Brain microvascular endothelial cell (primary cell): ENCODE measurements around the gene INSYN2A.

ENCODE experiments used
- DNase-seq: peaks from one replicate; pipeline ENCODE4 v3.0.0-alpha.2; 2020
- H3K27ac ChIP-seq: fragments of 250-450 bp; sonication (Bioruptor Pico); 2 replicates; pipeline ENCODE4 v1.5.1; 2020; ENCODE audit warnings: mild to moderate bottlenecking, moderate library complexity
- H3K27me3 ChIP-seq: fragments of 250-450 bp; sonication (Bioruptor Pico); replicated peaks from 2 replicates; pipeline ENCODE4 v1.5.1; 2020; ENCODE audit warnings: mild to moderate bottlenecking
- H3K36me3 ChIP-seq: fragments of 250-450 bp; sonication (Bioruptor Pico); replicated peaks from 2 replicates; pipeline ENCODE4 v1.5.1; 2020; ENCODE audit warnings: mild to moderate bottlenecking
- H3K4me3 ChIP-seq: 2 replicates; pipeline ENCODE4 v1.5.1; 2011; ENCODE audit warnings: low read depth, mild to moderate bottlenecking, control low read depth, low read length, moderate library complexity
- CTCF ChIP-seq: IDR thresholded peaks from 2 replicates; pipeline ENCODE4 v1.5.1; 2011; ENCODE audit warnings: low read depth, mild to moderate bottlenecking, moderate library complexity, low read length, control low read depth, inconsistent platforms; ENCODE audit errors: missing control alignments
- in situ Hi-C: cut with HindIII; loops from 2 replicates; pipeline ENCODE4 v1.10.0; 2017; ENCODE audit warnings: low sequenced_read_pairs, low pct_ligation_motif_present

INSYN2A gene

DNA sequence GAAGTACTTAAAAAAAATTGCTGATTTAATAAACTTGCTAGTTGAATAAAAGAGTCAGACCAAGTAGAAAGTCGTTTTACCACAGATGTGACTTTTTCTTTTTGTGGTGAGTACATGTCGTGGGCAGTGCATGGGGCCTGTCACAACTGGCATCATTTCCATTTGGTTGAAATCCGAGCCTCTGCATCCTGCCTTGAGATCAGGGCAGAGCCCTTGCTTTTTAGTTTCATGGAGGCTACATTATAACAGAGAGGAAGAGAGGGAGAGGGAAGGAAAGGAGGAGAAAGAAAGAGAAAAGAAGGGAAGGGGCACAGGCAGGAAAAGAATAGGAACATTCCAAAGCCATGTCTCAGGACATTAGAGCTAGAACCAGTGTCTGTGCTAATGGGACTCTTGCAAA, 20.4 kb upstream of the INSYN2A start:
- no peak overlapping the region for H3K27ac ChIP-seq
- no peak for DNase-seq

DNA sequence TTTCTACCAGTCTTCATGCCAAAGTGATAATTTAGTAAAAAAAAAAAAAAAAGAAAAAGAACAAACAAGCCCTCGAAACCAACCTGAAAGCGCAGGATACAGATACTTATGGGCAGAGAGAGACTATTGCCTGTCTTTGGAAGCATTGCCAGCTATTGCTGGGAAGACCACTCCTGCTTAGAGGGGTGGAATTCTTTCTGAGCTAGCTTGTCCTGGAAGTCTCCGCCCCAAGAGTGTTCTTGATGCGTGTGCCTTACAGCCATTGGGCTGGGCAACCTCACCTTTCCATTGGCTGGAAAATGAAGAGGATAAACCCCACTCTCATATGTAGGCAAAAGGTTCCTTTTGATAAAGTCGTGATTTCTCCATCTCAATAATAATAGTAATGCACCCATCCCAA, 19.9 kb upstream of the INSYN2A start:
- no peaks in the 10 kb centered on the region for H3K36me3 ChIP-seq
- in situ Hi-C loops = no loop called here
- TF ChIP-seq CTCF = no peak
- DNase-seq = no peak
- H3K27me3 ChIP-seq = no peaks in the 10 kb centered on the region
- no peak overlapping the region for H3K27ac ChIP-seq
- no peak overlapping the region for H3K4me3 ChIP-seq

More for the DNA sequence above, 20.4 kb upstream of the INSYN2A start:
- Histone ChIP-seq H3K4me3 (no peak overlapping the region), H3K36me3 (no peaks in the 10 kb centered on the region), H3K27me3 (no peaks in the 10 kb centered on the region)
- in situ Hi-C loops = no loop called here
- no peak for TF ChIP-seq CTCF

DNA sequence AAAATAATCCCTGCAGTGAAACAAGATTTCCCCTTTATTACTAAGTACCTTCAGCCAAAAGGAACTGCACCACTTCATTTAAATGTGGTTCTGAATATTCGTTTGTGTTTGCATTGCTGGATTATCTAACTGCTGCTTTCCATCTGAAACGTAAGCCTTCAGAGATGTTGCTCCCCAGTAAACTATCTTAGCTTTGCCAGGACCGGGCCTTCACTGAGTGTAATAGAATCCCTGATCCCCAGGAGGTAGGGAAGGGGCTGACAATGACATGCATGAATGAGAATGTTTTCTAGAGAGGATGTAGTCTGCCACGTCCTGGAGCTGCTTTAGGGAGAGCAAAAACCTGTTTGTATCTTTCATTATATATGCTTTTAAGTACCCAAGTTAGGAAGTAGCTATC, 19.5 kb upstream of the INSYN2A start:
- in situ Hi-C loops = no loop called here
- TF ChIP-seq CTCF = no peak
- no peaks in the 10 kb centered on the region for H3K36me3 ChIP-seq

DNA sequence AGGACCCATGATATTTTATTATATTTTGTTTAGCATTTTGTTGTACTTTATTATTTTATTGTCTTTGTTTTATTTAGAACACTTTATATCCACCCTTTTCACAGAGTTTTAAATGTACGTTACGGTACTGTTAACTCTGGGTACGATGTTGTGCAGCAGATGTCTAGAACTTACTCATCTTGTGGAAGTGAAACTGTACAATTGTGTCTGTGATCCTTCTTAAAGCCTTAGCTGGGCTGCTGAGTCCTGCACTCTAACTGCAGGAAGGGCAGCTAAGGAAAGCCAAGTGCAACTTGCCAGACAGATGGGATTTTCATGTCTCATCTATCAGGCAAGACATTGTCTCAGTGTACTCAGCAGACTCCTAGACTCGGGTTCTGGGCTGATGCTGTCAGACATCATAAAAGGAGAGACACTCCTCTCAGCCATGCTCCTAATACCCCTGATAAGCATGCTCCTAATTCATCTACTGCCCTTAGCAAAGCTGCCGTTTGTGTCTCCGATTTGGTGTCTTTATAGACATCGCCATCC, 14.6 kb upstream of the INSYN2A start:
- Histone ChIP-seq H3K4me3 (no peak overlapping the region), H3K36me3 (no peaks in the 10 kb centered on the region), H3K27me3 (no peaks in the 10 kb centered on the region), H3K27ac (no peak overlapping the region)
- DNase-seq = no peak
- TF ChIP-seq CTCF = no peak
- in situ Hi-C loops = no loop called here

More for the DNA sequence above, 19.5 kb upstream of the INSYN2A start:
- no peak overlapping the region for H3K4me3 ChIP-seq
- no peak for DNase-seq
- H3K27me3 ChIP-seq = no peaks in the 10 kb centered on the region
- no peak overlapping the region for H3K27ac ChIP-seq

GRCh38 chr10:127207081-127207480, 10.7 kb upstream of the INSYN2A start:
- no peak overlapping the region for H3K27ac ChIP-seq
- no peak for DNase-seq
- H3K4me3 ChIP-seq = no peak overlapping the region
- H3K27me3 ChIP-seq = no peaks in the 10 kb centered on the region
- H3K36me3 ChIP-seq = no peaks in the 10 kb centered on the region
- in situ Hi-C loops = no loop called here
- TF ChIP-seq CTCF = no peak

GRCh38 chr10:127203067-127203466, 6.7 kb upstream of the INSYN2A start:
- no peak for TF ChIP-seq CTCF
- in situ Hi-C loops = no loop called here

More at GRCh38 chr10:127203067-127203466, 6.7 kb upstream of the INSYN2A start:
- Histone ChIP-seq H3K27me3 (no peaks in the 10 kb centered on the region), H3K36me3 (no peaks in the 10 kb centered on the region), H3K4me3 (no peak overlapping the region), H3K27ac (no peak overlapping the region)
- no peak for DNase-seq
